ENCODE measurements around the gene BAIAP2L1. TPM values are rescaled to one million over a fixed set of nuclear protein-coding genes. Genes with fewer than 3 reads are reported as not detected.

Gene BAIAP2L1
- total and polyA plus RNA-seq, 2 donors from 2014 or later = 9.6 to 18.8 TPM

GRCh38 chr7:98265841-98266271, 135.0 kb downstream of the BAIAP2L1 start:
- no peak for TF ChIP-seq CTCF (IDR thresholded peaks at IDR 0.05; ENCODE audit: borderline replicate concordance, extremely low read depth, insufficient read depth)
- H3K9ac ChIP-seq (ENCODE audit: low read length in 3 of 3) = no peak overlapping the region
- no peaks in the 10 kb centered on the region for H3K9me3 ChIP-seq (ENCODE audit: control insufficient read depth in 2 of 3, insufficient read depth in 1 of 3, low read length in 3 of 3)
- no peaks in the 10 kb centered on the region for H3K27me3 ChIP-seq (ENCODE audit: control insufficient read depth, insufficient read depth, low read length)
- intact Hi-C loops (cut with DNase I) = no loop called here
- FAIRE-seq (no peak), DNase-seq (no peak)
- no peaks in the 10 kb centered on the region for H3K4me1 ChIP-seq (ENCODE audit: control insufficient read depth in 2 of 3, insufficient read depth in 2 of 3, low read depth in 1 of 3, low read length in 3 of 3)
- no peaks in the 10 kb centered on the region for H3K36me3 ChIP-seq (ENCODE audit: control insufficient read depth in 2 of 3, insufficient read depth in 3 of 3, low read length in 3 of 3)
- no peak overlapping the region for H3K27ac ChIP-seq (ENCODE audit: low read depth in 2 of 2, low read length in 2 of 2)
- H3K4me3 ChIP-seq (ENCODE audit: low read length in 3 of 3) = no peak overlapping the region

GRCh38 chr7:98257701-98258100, 143.2 kb downstream of the BAIAP2L1 start:
- DNase-seq (no peak), FAIRE-seq (no peak)
- Histone ChIP-seq H3K9me3 (ENCODE audit: control insufficient read depth in 2 of 3, insufficient read depth in 1 of 3, low read length in 3 of 3) (no peaks in the 10 kb centered on the region), H3K36me3 (ENCODE audit: control insufficient read depth in 2 of 3, insufficient read depth in 3 of 3, low read length in 3 of 3) (peaks cover 0 to 2% (median 0%) of the 10 kb centered on the region in 3 donors), H3K4me1 (ENCODE audit: control insufficient read depth in 2 of 3, insufficient read depth in 2 of 3, low read depth in 1 of 3, low read length in 3 of 3) (peaks cover 0 to 5% (median 2%) of the 10 kb centered on the region in 3 donors), H3K4me3 (ENCODE audit: low read length in 3 of 3) (no peak overlapping the region), H3K27ac (ENCODE audit: low read depth in 2 of 2, low read length in 2 of 2) (no peak overlapping the region), H3K27me3 (ENCODE audit: control insufficient read depth, insufficient read depth, low read length) (no peaks in the 10 kb centered on the region), H3K9ac (ENCODE audit: low read length in 3 of 3) (no peak overlapping the region)
- TF ChIP-seq CTCF (IDR thresholded peaks at IDR 0.05; ENCODE audit: borderline replicate concordance, extremely low read depth, insufficient read depth) = no peak
- intact Hi-C loops (cut with DNase I) = no loop called here

- intact Hi-C loops (cut with DNase I) = no loop called here
- Histone ChIP-seq H3K27ac (ENCODE audit: low read depth in 2 of 2, low read length in 2 of 2) (no peak overlapping the region), H3K9ac (ENCODE audit: low read length in 3 of 3) (no peak overlapping the region), H3K36me3 (ENCODE audit: control insufficient read depth in 2 of 3, insufficient read depth in 3 of 3, low read length in 3 of 3) (peaks cover 0 to 2% (median 0%) of the 10 kb centered on the region in 3 donors), H3K9me3 (ENCODE audit: control insufficient read depth in 2 of 3, insufficient read depth in 1 of 3, low read length in 3 of 3) (no peaks in the 10 kb centered on the region), H3K27me3 (ENCODE audit: control insufficient read depth, insufficient read depth, low read length) (no peaks in the 10 kb centered on the region), H3K4me3 (ENCODE audit: low read length in 3 of 3) (no peak overlapping the region), H3K4me1 (ENCODE audit: control insufficient read depth in 2 of 3, insufficient read depth in 2 of 3, low read depth in 1 of 3, low read length in 3 of 3) (peaks cover 0 to 5% (median 2%) of the 10 kb centered on the region in 3 donors)
- no peak for TF ChIP-seq CTCF (IDR thresholded peaks at IDR 0.05; ENCODE audit: borderline replicate concordance, extremely low read depth, insufficient read depth)
- no peak for FAIRE-seq
- DNase-seq = no peak
Observed at GRCh38 chr7:98256431-98256830, 144.5 kb downstream of the BAIAP2L1 start.

Data from kidney (tissue), 14 donors.